GM18868 (cell line): Measurements from ENCODE around the gene PHGDH.
A peak's percentile ranks its signal among the peaks of the same experiment; 100 is the strongest.

Experiments
- ATAC-seq: cut with Tn5 transposase; IDR thresholded peaks from one replicate; pipeline ENCODE4 v1.9.1; 2021; ENCODE audit warnings: mild to moderate bottlenecking, moderate library complexity; ENCODE audit not compliant: unreplicated experiment

Gene PHGDH

DNA sequence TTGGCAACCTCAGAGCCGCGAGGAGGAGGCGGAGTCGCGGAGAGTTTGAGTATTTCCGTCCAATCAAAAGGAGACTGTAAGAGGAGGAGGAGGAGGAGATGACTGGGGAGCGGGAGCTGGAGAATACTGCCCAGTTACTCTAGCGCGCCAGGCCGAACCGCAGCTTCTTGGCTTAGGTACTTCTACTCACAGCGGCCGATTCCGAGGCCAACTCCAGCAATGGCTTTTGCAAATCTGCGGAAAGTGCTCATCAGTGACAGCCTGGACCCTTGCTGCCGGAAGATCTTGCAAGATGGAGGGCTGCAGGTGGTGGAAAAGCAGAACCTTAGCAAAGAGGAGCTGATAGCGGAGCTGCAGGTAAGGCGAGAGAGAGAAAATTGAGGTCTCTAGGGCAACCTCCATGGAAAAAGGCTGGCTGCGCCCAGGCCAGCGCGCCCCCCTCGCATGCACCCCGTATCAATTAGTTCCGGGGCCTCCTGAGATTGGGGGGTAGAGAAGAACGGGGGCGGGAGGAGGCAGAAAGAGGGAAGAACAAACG is at the start of gene PHGDH:
PHGDH (plus strand) TSS at position 131 of the 538 bp plus-strand sequence; CDS start at position 220, 89 bp downstream.
- peak; percentile 73 for ATAC-seq

DNA sequence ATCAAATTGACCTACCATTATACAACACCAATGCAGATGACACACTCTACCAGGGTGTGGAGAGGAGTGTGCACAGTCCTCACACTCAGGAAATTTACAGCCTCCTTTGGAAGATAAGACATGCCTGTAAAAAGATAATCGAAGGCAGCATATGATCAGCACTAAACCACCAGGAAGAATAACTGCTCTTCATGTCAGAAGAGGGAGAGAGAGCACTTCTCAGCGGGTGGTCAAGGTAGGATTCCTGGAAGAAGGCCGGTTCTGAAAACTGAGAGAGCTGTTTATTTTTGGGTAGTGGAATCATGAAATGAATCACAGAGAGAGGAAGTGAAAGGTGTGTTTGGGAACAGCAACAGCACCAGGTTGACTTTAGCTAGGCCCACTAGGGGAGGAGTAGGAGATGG is 49.7 kb upstream of the PHGDH start:
- peak; percentile 88 for ATAC-seq

- no peak for ATAC-seq
Measured at GRCh38 chr1:119664067-119664466, 47.7 kb upstream of the PHGDH start.

- ATAC-seq: no peak
Measured at GRCh38 chr1:119667173-119667572, 44.6 kb upstream of the PHGDH start.

GRCh38 chr1:119670898-119671297 is 40.8 kb upstream of the PHGDH start:
- ATAC-seq: no peak

- ATAC-seq: no peak
Measured at GRCh38 chr1:119673171-119673940, 38.4 kb upstream of the PHGDH start.

DNA sequence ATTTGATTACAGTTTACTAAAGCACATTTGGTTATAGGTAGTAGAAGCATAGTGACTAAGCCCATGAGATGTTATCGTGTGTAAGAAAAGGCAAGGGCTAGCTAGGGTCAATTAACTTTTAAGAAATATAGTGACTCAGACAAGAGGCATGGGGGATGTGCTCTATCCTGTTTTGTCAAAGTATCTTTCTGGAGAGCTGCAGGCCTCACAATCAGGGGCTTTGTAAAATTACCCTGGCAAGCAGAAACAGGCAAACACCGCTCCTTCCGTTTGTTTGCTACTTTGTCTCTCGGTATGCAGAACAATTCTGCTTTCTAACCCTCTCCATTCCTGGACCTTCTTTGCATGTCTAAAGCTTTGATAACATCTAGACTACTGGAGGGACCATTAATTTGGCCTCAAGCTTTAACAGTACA is 37.6 kb upstream of the PHGDH start:
- ATAC-seq: no peak

- ATAC-seq: no peak
Measured at GRCh38 chr1:119674835-119675289, 36.9 kb upstream of the PHGDH start.

DNA sequence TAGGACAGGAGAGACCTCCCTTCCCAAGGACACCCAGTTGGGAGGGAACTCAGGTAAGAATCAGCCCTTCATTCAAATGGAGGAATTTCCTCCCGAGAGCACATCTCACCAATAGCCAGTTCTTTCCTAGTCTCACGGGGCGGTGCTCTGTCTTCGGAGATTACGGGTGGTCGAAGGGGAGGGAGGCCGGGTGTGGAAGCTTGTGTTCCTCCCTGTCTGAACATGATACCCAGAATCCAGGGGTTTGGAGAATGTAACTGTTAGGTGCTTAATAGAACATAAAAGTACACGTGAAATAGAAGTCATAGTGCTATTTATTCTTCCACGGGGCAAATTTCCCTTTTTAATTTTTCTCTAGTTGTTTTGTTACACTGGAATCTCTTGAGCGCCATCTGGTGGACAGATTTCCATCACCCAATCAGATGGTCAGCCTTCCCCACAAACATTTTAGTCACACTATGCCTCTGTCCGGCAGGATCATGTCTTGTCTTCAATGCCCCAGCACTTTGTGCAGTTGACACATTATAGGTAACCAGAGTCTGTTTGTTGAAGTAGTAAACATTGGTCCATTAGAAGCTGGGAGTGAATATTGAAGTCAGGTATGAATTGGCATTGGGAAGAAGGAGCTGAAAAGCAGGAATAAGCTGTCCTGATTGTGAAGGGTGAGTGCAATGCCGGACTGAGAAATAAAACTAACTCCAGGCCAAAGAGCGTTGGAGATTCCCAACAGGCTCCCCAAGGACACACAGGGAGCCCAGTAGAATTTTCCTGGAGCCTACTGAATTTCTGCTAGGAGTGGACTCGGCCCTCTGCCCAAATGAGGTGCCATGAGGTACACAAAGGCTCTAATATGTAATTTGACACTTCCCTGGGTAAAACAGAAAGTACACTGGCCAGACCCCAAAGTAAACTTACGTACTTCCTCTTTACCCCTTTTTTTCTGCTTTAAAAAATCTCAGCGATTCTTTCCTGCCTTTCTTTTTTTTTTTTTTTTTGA is 36.1 kb upstream of the PHGDH start:
- peak; percentile 81 for ATAC-seq

DNA sequence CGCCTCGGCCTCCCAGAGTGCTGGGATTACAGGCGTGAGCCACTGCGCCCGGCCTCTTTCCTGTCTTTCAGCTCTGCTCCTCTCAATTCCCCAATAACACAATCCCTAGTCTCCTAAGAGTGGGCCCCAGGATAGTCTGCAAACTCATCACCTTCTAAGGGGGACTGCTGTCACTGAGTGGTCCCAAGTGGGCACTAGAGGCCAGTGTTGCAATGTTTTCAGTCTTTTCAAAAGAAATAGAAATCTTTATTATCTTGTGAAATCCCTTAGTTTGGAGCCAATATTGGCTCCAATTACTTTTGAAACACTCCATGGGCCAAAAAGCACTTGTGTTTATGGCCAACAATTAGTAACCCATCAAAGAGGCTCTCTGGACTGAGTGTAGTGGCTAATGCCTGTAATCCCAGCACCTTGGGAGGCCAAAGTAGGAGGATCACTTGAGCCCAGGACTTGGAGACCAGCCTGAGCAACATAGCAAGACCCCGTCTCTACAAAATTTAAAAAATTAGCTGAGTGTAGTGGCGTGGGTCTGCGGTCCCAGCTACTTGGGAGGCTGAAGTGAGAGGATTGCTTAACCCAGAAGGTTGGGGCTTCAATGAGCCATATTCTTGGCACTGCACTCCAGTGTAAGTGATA is 35.0 kb upstream of the PHGDH start:
- ATAC-seq: no peak

DNA sequence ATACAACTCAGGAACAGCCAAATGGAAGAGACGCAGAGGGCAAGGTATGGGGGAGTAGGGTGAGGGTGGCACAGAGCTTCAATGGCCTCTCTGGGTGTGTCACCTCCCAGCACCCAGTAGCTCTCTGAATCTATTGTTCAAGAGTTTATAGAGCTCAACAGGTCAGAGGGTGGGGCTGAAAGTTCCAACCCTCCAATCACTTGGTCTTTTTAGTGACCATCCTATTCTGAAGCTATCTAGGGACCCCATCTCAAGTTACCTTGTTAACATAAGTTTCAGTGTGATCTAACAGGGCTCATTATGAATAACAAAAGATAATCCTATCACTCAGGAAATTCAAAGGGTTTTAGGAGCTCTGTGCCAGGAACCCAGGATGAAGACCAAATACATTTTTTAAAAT is 32.5 kb upstream of the PHGDH start:
- ATAC-seq: no peak

GRCh38 chr1:119680193-119680592 is 31.5 kb upstream of the PHGDH start:
- no peak for ATAC-seq

GRCh38 chr1:119680723-119681122 is 31.0 kb upstream of the PHGDH start:
- no peak for ATAC-seq

DNA sequence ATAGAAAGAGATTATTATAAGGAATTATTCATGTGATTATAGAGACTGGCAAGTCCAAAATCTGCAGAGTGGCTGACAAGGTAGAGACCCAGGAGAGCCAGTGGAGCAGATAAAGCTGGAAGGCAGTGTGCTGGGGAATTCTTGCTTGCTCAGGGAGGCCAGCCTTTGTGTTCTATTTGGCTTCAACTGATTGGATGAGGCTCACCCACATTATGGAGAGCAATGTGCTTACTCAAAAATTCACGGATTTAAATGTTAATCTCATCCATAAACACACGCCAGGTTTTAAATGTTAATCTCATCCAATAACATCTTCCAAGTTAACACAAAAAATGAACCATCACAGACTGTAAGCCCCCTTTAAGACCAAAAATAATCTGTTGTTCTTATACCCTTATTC is 30.2 kb upstream of the PHGDH start:
- ATAC-seq: no peak

GRCh38 chr1:119682141-119682540 is 29.6 kb upstream of the PHGDH start:
- ATAC-seq: no peak

DNA sequence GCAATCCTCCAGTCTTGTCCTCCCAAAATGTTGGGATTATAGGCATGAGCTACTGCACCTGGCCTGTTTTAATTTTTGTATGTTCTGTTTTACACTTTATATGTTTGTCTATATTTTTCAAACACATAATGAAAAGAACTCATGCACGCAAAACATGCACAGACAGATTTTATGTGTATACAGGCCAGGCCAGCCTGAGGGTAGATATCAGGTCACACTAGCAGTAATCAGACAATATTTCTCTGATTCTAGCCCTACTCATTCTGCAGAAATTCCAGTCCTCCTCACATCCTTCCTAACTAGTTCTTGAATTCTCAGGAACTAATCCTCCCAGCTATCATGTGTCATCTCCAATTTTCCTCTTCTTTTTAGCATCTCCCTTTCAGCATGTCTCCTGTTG is 27.8 kb upstream of the PHGDH start:
- no peak for ATAC-seq

DNA sequence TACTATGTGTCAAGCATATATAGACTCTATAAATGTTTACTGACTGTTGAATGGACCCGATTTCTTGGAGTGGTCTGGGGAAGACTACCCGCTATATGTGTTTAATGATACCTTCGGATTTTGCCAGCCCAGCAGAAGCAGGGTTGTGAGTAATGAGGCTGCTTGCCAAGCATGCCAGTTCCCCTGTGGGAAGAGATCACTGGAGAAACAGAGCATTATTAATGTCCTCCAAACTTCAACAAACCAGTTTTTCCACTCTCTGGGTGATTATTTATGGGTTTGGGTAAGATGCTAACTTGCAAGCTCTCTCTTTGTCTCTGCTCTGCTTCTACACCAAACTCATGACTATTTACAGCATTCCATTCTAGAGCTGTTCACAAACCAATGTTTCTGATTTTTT is 25.1 kb upstream of the PHGDH start:
- ATAC-seq: no peak

DNA sequence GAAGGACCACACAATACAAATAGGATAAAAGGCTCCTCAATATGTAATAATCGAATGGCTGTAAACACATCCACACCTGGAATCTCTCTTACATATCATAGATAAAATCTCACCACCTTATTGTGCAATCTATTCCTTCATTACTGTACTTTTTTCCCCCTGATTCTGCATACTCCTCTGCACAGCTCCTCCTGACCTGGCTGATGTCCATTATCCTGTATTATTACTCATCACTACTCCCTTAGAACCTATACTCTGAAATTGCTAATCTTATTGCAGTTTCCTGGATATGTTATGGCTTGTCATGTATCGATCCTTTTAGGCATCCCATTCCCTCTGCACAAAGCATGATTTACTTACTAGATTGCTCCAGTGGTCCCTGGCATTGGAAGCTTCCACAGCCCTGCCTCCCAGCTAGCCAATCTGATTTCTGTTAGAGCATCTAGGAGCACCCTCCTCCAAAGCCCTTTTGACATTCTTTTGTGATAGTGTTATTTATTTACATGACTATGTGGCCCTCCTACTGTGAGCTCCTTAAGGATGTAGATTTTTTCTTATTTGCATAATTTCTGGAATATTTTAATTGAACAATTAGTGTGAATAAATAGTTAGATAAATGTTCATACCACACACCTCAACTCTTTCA is 24.2 kb upstream of the PHGDH start:
- no peak for ATAC-seq

DNA sequence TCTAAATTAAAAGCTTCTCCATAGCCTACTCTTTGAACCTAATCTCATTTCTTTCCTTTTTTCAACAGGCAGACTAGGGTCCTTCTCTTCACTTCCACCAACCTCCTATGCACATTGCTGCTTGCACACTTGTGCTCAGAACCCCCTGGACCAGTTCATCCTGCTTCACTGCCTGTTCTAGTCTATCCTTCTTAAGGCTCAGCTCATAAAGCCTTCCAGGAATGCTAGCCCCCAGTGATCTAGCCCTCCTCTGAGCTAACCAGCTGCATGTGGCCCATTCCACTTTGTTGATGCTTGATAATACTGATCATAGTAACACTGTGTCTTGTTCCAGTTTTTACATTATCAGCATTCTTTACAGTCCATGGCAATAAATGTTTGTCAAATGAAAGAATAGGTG is 22.9 kb upstream of the PHGDH start:
- ATAC-seq: no peak

GRCh38 chr1:119689511-119689910 is 22.2 kb upstream of the PHGDH start:
- ATAC-seq: no peak
